Measurements from ENCODE around the gene BMP6. TPM values are rescaled to one million over a fixed set of nuclear protein-coding genes. Genes with fewer than 3 reads are reported as not detected.

Gene BMP6
- total and polyA plus RNA-seq, 2 experiments from 2014 or later: 0.84 to 2.8 TPM

GRCh38 chr6:7773322-7773721 is 47.4 kb downstream of the BMP6 start (continued):
- TF ChIP-seq CREB1 (CRISPR knock-in tag; IDR thresholded peaks at IDR 0.05; ENCODE audit: low read depth) (no peak), ETS1 (IDR thresholded peaks at IDR 0.05) (no peak)

DNA sequence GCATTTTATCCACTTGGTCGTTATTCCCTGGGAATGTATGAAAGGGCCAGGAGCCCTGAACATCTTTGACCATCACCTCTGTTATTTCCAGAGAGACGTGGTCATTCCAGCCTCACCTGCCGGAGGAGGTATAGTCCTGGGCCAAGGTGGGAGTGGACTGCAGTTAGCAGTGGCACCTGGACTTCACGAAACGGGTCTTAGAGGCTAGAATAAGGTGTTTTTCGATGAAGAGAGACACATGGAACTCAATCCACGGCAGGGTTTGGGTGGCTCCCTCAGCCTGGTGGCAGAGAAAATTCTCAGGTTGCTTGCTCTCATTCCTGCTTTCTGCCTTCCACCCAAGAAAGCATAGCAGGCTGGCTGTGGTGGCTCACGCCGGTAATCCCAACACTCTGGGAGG is 48.0 kb downstream of the BMP6 start:
- Mint-ChIP-seq H3K27me3 (ENCODE audit: insufficient read depth, low read depth, poor library complexity) (peaks cover 2% of the 10 kb centered on the region), H3K4me3 (no peak overlapping the region), H3K27ac (no peak overlapping the region), H3K36me3 (ENCODE audit: low read depth) (no peaks in the 10 kb centered on the region), H3K4me1 (peaks cover 30% of the 10 kb centered on the region), H3K9me3 (no peaks in the 10 kb centered on the region)
- Histone ChIP-seq H3K27ac (ENCODE audit: low read depth) (no peak overlapping the region), H4K20me1 (replicated peaks; ENCODE audit: insufficient read depth) (no peaks in the 10 kb centered on the region), H3K9me2 (ENCODE audit: insufficient read depth) (0 out of 2 replicates have a peak, but pooled peaks cover 3% of the 10 kb centered on the region), H3K27me3 (ENCODE audit: insufficient read depth) (no peaks in the 10 kb centered on the region), H3F3A (replicated peaks; ENCODE audit: low read depth) (no peaks in the 10 kb centered on the region), H3K4me1 (ENCODE audit: insufficient read depth) (peaks cover 21% of the 10 kb centered on the region), H3K79me2 (replicated peaks; ENCODE audit: insufficient read depth) (no peaks in the 10 kb centered on the region), H3K36me3 (ENCODE audit: insufficient read depth) (no peaks in the 10 kb centered on the region), H3K4me3 (no peak overlapping the region), H2AFZ (no peak overlapping the region), H3K4me2 (no peak overlapping the region)
- ATAC-seq (no peak), DNase-seq (ENCODE audit: low spot score) (no peak)
- TF ChIP-seq CREB1 (CRISPR knock-in tag; IDR thresholded peaks at IDR 0.05; ENCODE audit: low read depth): no peak
- TF ChIP-seq STAT1 (IDR thresholded peaks at IDR 0.05; ENCODE audit: unreplicated experiment): no peak
- no peak for TF ChIP-seq JUNB (IDR thresholded peaks at IDR 0.05; ENCODE audit: unreplicated experiment)
- TF ChIP-seq EZH2 (IDR thresholded peaks at IDR 0.05; ENCODE audit: low read depth, unreplicated experiment): no peak
- no peak for TF ChIP-seq POLR2AphosphoS5 (IDR thresholded peaks at IDR 0.05; ENCODE audit: low read depth)
- no peak for TF ChIP-seq EZH2phosphoT487 (IDR thresholded peaks at IDR 0.05; ENCODE audit: unreplicated experiment)

GRCh38 chr6:7776509-7776908 is 50.6 kb downstream of the BMP6 start:
- no peak overlapping the region for H3K4me3 Mint-ChIP-seq
- H3K9me3 Mint-ChIP-seq: no peaks in the 10 kb centered on the region
- DNase-seq (ENCODE audit: low spot score): no peak
- peaks cover 2% of the 10 kb centered on the region for H3K27me3 Mint-ChIP-seq (ENCODE audit: insufficient read depth, low read depth, poor library complexity)
- ATAC-seq: no peak
- Histone ChIP-seq H3K4me1 (ENCODE audit: insufficient read depth) (no peaks in the 10 kb centered on the region), H3K36me3 (ENCODE audit: insufficient read depth) (no peaks in the 10 kb centered on the region), H3K79me2 (replicated peaks; ENCODE audit: insufficient read depth) (no peaks in the 10 kb centered on the region), H3K4me3 (no peak overlapping the region), H3K9me2 (ENCODE audit: insufficient read depth) (0 out of 2 replicates have a peak, but pooled peaks cover 3% of the 10 kb centered on the region), H3K4me2 (no peak overlapping the region), H2AFZ (no peak overlapping the region), H3K27me3 (ENCODE audit: insufficient read depth) (no peaks in the 10 kb centered on the region), H4K20me1 (replicated peaks; ENCODE audit: insufficient read depth) (no peaks in the 10 kb centered on the region), H3K27ac (ENCODE audit: low read depth) (no peak overlapping the region), H3F3A (replicated peaks; ENCODE audit: low read depth) (no peaks in the 10 kb centered on the region)
- peaks cover 7% of the 10 kb centered on the region; the same call in 2 of the 3 replicates for H3K4me1 Mint-ChIP-seq
- no peak overlapping the region for H3K27ac Mint-ChIP-seq
- no peaks in the 10 kb centered on the region for H3K36me3 Mint-ChIP-seq (ENCODE audit: low read depth)
- TF ChIP-seq ZNF331 (CRISPR knock-in tag; IDR thresholded peaks at IDR 0.05; ENCODE audit: low read depth) (no peak), ZNF114 (CRISPR knock-in tag; IDR thresholded peaks at IDR 0.05) (no peak), JUNB (IDR thresholded peaks at IDR 0.05; ENCODE audit: unreplicated experiment) (no peak), NANOG (IDR thresholded peaks at IDR 0.05; ENCODE audit: borderline replicate concordance) (no peak), EZH2phosphoT487 (IDR thresholded peaks at IDR 0.05; ENCODE audit: unreplicated experiment) (no peak)
- TF ChIP-seq, protein P1, sequence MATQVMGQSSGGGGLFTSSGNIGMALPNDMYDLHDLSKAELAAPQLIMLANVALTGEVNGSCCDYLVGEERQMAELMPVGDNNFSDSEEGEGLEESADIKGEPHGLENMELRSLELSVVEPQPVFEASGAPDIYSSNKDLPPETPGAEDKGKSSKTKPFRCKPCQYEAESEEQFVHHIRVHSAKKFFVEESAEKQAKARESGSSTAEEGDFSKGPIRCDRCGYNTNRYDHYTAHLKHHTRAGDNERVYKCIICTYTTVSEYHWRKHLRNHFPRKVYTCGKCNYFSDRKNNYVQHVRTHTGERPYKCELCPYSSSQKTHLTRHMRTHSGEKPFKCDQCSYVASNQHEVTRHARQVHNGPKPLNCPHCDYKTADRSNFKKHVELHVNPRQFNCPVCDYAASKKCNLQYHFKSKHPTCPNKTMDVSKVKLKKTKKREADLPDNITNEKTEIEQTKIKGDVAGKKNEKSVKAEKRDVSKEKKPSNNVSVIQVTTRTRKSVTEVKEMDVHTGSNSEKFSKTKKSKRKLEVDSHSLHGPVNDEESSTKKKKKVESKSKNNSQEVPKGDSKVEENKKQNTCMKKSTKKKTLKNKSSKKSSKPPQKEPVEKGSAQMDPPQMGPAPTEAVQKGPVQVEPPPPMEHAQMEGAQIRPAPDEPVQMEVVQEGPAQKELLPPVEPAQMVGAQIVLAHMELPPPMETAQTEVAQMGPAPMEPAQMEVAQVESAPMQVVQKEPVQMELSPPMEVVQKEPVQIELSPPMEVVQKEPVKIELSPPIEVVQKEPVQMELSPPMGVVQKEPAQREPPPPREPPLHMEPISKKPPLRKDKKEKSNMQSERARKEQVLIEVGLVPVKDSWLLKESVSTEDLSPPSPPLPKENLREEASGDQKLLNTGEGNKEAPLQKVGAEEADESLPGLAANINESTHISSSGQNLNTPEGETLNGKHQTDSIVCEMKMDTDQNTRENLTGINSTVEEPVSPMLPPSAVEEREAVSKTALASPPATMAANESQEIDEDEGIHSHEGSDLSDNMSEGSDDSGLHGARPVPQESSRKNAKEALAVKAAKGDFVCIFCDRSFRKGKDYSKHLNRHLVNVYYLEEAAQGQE (IDR thresholded peaks at IDR 0.05; ENCODE audit: unreplicated experiment): no peak
- TF ChIP-seq, protein P2, sequence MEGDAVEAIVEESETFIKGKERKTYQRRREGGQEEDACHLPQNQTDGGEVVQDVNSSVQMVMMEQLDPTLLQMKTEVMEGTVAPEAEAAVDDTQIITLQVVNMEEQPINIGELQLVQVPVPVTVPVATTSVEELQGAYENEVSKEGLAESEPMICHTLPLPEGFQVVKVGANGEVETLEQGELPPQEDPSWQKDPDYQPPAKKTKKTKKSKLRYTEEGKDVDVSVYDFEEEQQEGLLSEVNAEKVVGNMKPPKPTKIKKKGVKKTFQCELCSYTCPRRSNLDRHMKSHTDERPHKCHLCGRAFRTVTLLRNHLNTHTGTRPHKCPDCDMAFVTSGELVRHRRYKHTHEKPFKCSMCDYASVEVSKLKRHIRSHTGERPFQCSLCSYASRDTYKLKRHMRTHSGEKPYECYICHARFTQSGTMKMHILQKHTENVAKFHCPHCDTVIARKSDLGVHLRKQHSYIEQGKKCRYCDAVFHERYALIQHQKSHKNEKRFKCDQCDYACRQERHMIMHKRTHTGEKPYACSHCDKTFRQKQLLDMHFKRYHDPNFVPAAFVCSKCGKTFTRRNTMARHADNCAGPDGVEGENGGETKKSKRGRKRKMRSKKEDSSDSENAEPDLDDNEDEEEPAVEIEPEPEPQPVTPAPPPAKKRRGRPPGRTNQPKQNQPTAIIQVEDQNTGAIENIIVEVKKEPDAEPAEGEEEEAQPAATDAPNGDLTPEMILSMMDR (conservative IDR thresholded peaks at IDR 0.05; ENCODE audit: low read depth in 2 of 2): no peak
